Activated CD4-positive, alpha-beta memory T cell treated with anti-CD3 and anti-CD28 coated beads for 36 hours (primary cell): ENCODE data around the gene ZSCAN18. TPM values are rescaled to one million over a fixed set of nuclear protein-coding genes. Genes with fewer than 3 reads are reported as not detected.

Experiments used
- CTCF ChIA-PET: fragments of 350-600 bp; sonication (Branson Sonifier 250); formaldehyde crosslinking; loops from one replicate; lab custom pipeline; 2021; ENCODE audit warnings: antibody characterized with exemption, inconsistent platforms; lab: Charles Lee
- POLR2A ChIA-PET: fragments of 350-600 bp; sonication (Branson Sonifier 250); formaldehyde crosslinking; loops from one replicate; lab custom pipeline; 2021; ENCODE audit warnings: antibody characterized with exemption; lab: Charles Lee
- DNase-seq: peaks from one replicate; pipeline ENCODE4 v3.0.0-alpha.2; 2020
- H3K27ac Mint-ChIP-seq: one replicate; pipeline ENCODE4 v1.8.0; 2021; ENCODE audit warnings: mixed read lengths
- H3K27me3 Mint-ChIP-seq: one replicate; pipeline ENCODE4 v1.8.0; 2021; ENCODE audit warnings: mixed read lengths
- H3K36me3 Mint-ChIP-seq: one replicate; pipeline ENCODE4 v1.8.0; 2021; ENCODE audit warnings: mixed read lengths
- H3K4me1 Mint-ChIP-seq: one replicate; pipeline ENCODE4 v1.8.0; 2021; ENCODE audit warnings: low read depth, mixed read lengths
- H3K4me3 Mint-ChIP-seq: one replicate; pipeline ENCODE4 v1.8.0; 2021; ENCODE audit warnings: mild to moderate bottlenecking, mixed read lengths
- H3K9me3 Mint-ChIP-seq: one replicate; pipeline ENCODE4 v1.8.0; 2021; ENCODE audit warnings: mixed read lengths
- intact Hi-C: fragments of 100-400 bp; cut with micrococcal nuclease; formaldehyde crosslinking; loops from one replicate; pipeline ENCODE4 v1.15.1; 2023
- total RNA-seq, 2 experiments: library from RNA; stranded (reverse); gene quantifications; one replicate each; pipeline ENCODE4 v1.2.3, GENCODE V29; 2021

The ZSCAN18 gene
- total RNA-seq, 2 experiments from 2014 or later: 13.8 to 15.7 TPM

- peaks cover 3% of the 10 kb centered on the region for H3K4me1 Mint-ChIP-seq
- ChIA-PET POLR2A (no interaction called here), CTCF (no interaction called here)
- no peak overlapping the region for H3K27ac Mint-ChIP-seq
- peaks cover 18% of the 10 kb centered on the region for H3K27me3 Mint-ChIP-seq
- peaks cover 33% of the 10 kb centered on the region for H3K9me3 Mint-ChIP-seq
- no peak overlapping the region for H3K4me3 Mint-ChIP-seq
- no peak for DNase-seq
- intact Hi-C loops: no loop called here
- peaks cover 21% of the 10 kb centered on the region for H3K36me3 Mint-ChIP-seq
Observed at GRCh38 chr19:58035863-58036262, 62.2 kb downstream of the ZSCAN18 start.

GRCh38 chr19:58034477-58034793 is 63.6 kb downstream of the ZSCAN18 start:
- peaks cover 21% of the 10 kb centered on the region for H3K36me3 Mint-ChIP-seq
- H3K4me3 Mint-ChIP-seq: no peak overlapping the region
- H3K27me3 Mint-ChIP-seq: peaks cover 18% of the 10 kb centered on the region
- H3K27ac Mint-ChIP-seq: no peak overlapping the region
- CTCF ChIA-PET: no interaction called here
- peaks cover 3% of the 10 kb centered on the region for H3K4me1 Mint-ChIP-seq
- POLR2A ChIA-PET: no interaction called here
- intact Hi-C loops: no loop called here
- no peak for DNase-seq
- peaks cover 25% of the 10 kb centered on the region for H3K9me3 Mint-ChIP-seq

Other genes starting within 250 kb of the ZSCAN18 start
- gene ZNF587, start 248.4 kb downstream of the ZSCAN18 start, total RNA-seq: 10 to 100 TPM; 20.9 to 23.9 TPM
- 10 to 100 TPM; 10.4 to 12.4 TPM for gene ZNF814, start 209.2 kb downstream of the ZSCAN18 start, total RNA-seq
- gene ZNF417, start 181.6 kb downstream of the ZSCAN18 start, total RNA-seq: 10 to 100 TPM; 10.6 to 11.1 TPM
- 1 to 10 TPM; 2.3 TPM for gene ZNF418, start 162.8 kb downstream of the ZSCAN18 start, total RNA-seq
- 1 to 10 TPM; 3.9 TPM for gene ZNF256, start 150.5 kb downstream of the ZSCAN18 start, total RNA-seq
- not detected for gene C19orf18, start 123.7 kb downstream of the ZSCAN18 start, total RNA-seq
- 1 to 10 TPM; 5.1 to 5.8 TPM for gene ZNF606, start 95.4 kb downstream of the ZSCAN18 start, total RNA-seq
- gene ZSCAN1, start 64.2 kb downstream of the ZSCAN18 start, total RNA-seq: not detected
- under 1 TPM in 1 of 2 experiments, not detected in 1; 0.12 TPM for gene ZNF135, start 38.9 kb downstream of the ZSCAN18 start, total RNA-seq
- 1 to 10 TPM; 4.2 to 4.4 TPM for gene ZNF329, start 52.6 kb upstream of the ZSCAN18 start, total RNA-seq
- gene ZNF274, start 84.8 kb upstream of the ZSCAN18 start, total RNA-seq: 10 to 100 TPM; 19.1 to 19.6 TPM
- 10 to 100 TPM; 39.6 to 45.4 TPM for gene ZNF544, start 130.7 kb upstream of the ZSCAN18 start, total RNA-seq
- gene ZNF8, start 180.7 kb upstream of the ZSCAN18 start, total RNA-seq: 1 to 10 TPM; 3.7 to 3.9 TPM
- 10 to 100 TPM; 37.1 to 42.3 TPM for gene ERVK3-1, start 207.1 kb upstream of the ZSCAN18 start, total RNA-seq
- gene ZSCAN22, start 228.8 kb upstream of the ZSCAN18 start, total RNA-seq: 1 to 10 TPM; 3.1 to 3.3 TPM